GM12864 (cell line): Measurements from ENCODE around the gene ESRP2.

ENCODE experiments used
- DNase-seq: peaks from one replicate; pipeline ENCODE4 v3.0.0-alpha.2; 2011; ENCODE audit warnings: low read depth
- H3K4me3 ChIP-seq: 2 replicates; pipeline ENCODE4 v1.5.1; 2011; ENCODE audit warnings: mild to moderate bottlenecking, low read depth, low read length, control low read depth
- TF ChIP-seq, protein P1 (sequence below): IDR thresholded peaks from 2 replicates; pipeline ENCODE4 v1.5.1; 2011; ENCODE audit warnings: low read depth, mild to moderate bottlenecking, moderate library complexity, low read length, control low read depth, inconsistent platforms; ENCODE audit errors: missing control alignments

ESRP2 gene

GRCh38 chr16:68255712-68256111, 19.8 kb upstream of the ESRP2 start:
- no peak overlapping the region for H3K4me3 ChIP-seq
- no peak for DNase-seq
- TF ChIP-seq, protein P1, sequence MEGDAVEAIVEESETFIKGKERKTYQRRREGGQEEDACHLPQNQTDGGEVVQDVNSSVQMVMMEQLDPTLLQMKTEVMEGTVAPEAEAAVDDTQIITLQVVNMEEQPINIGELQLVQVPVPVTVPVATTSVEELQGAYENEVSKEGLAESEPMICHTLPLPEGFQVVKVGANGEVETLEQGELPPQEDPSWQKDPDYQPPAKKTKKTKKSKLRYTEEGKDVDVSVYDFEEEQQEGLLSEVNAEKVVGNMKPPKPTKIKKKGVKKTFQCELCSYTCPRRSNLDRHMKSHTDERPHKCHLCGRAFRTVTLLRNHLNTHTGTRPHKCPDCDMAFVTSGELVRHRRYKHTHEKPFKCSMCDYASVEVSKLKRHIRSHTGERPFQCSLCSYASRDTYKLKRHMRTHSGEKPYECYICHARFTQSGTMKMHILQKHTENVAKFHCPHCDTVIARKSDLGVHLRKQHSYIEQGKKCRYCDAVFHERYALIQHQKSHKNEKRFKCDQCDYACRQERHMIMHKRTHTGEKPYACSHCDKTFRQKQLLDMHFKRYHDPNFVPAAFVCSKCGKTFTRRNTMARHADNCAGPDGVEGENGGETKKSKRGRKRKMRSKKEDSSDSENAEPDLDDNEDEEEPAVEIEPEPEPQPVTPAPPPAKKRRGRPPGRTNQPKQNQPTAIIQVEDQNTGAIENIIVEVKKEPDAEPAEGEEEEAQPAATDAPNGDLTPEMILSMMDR, result no peak

DNA sequence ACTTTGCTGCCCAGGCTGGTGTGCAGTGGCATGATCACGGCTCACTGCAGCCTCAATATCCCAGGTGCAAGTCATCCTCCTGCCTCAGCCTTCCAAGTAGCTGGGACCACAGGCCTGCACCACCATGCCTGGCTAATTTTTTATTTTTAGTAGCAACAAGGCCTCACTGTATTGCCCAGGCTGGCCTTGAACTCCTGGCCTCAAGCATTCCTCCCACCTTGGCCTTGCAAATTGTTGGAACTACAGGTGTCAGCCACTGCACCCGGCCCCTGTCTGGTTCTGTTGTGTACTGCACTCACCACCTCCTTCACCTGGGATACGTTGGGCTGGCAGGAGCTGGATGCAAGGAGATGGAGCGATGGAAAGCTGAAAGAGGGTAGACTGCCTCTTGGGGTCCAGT, 17.8 kb upstream of the ESRP2 start:
- no peak overlapping the region for H3K4me3 ChIP-seq
- DNase-seq, result no peak
- TF ChIP-seq, protein P1, result no peak

DNA sequence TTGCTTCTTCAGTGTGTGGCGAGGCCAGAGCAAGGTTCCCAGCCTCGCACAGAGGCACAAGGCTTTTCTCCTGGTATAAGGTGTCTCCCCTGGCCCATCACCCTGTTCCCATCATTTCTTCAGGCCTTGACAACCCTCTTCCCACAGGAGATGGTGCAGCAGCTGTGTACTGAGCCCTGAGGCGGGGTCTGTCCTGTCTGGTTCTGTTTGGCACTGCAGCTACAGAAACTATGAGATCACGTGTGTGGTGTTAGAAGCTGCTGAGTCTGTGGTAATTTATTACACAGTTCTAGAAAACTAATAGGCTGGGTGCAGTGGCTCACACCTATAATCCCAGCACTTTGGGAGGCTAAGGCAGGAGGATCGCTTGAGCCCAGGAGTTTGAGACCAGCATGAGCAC, 16.5 kb upstream of the ESRP2 start:
- DNase-seq, result no peak
- TF ChIP-seq, protein P1, result no peak
- H3K4me3 ChIP-seq, result no peak overlapping the region

GRCh38 chr16:68251832-68252231, 15.9 kb upstream of the ESRP2 start:
- TF ChIP-seq, protein P1, result no peak
- H3K4me3 ChIP-seq, result no peak overlapping the region
- DNase-seq, result no peak

DNA sequence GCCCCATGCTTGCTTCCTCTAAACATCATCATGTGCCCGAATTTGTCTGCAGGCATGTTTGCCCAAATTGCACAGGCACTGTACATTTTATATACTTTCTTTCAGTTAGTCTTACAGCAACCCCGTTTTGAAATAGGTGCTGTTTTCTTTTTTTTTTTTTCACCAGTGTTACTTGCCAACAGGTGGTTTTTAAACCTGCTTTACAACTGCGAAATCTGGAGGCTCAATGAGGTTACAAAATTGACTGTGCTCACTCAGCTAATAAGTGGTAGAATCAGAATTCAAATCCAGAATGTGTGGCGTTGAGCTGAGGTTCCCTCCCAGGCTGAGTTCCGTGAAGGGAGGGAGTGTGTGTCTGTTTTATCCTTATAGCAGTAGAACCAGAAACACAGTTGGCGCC, 15.0 kb upstream of the ESRP2 start:
- DNase-seq, result no peak
- TF ChIP-seq, protein P1, result no peak
- H3K4me3 ChIP-seq, result no peak overlapping the region

DNA sequence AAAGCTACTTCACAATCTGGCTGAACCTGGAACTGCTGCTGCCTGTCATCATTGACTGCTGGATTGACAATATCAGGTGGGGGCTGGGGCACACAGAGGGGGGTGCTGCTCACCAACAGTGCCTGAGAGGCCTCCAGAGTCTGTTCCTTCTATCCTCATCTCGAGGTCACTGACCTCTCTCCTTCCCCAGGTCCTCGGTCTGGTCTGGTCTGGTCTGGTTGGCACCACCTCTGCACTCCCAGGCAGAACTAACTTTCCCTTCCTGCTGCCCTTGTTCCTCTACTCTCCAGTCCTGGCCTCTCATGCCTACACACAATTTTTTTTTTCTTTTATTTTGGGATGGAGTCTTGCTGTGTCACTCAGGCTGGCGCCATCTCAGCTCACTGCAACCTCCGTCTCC, 13.4 kb upstream of the ESRP2 start:
- no peak for DNase-seq
- no peak overlapping the region for H3K4me3 ChIP-seq
- TF ChIP-seq, protein P1, result no peak

- DNase-seq, result no peak
- no peak overlapping the region for H3K4me3 ChIP-seq
- TF ChIP-seq, protein P1, result no peak
Observed at GRCh38 chr16:68247932-68248331, 12.0 kb upstream of the ESRP2 start.
